ENCODE measurements around the gene KRT13. TPM values are rescaled to one million over a fixed set of nuclear protein-coding genes. Genes with fewer than 3 reads are reported as not detected.

KRT13 gene
- total and polyA plus RNA-seq, 2 experiments from 2014 or later: not detected

DNA sequence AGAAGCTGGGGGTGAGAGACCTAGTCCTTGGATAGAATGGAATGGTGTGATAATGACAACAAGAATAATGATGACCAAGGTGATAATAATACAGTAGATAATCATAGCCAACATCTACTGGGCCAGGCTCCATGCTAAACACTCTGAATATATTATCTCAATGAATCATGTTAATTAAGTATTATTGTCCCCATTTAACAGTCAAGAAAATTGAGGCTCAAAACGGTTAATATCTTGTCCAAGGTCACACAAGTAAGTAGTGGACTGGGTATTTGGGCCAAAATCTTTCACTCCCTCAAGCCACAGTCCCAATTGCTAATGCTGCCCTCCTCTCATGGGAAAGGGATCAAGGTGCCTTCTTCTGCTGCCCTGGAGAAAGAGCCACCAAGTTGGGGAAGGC is 26.6 kb upstream of the KRT13 start (continued):
- TF ChIP-seq, protein P1, sequence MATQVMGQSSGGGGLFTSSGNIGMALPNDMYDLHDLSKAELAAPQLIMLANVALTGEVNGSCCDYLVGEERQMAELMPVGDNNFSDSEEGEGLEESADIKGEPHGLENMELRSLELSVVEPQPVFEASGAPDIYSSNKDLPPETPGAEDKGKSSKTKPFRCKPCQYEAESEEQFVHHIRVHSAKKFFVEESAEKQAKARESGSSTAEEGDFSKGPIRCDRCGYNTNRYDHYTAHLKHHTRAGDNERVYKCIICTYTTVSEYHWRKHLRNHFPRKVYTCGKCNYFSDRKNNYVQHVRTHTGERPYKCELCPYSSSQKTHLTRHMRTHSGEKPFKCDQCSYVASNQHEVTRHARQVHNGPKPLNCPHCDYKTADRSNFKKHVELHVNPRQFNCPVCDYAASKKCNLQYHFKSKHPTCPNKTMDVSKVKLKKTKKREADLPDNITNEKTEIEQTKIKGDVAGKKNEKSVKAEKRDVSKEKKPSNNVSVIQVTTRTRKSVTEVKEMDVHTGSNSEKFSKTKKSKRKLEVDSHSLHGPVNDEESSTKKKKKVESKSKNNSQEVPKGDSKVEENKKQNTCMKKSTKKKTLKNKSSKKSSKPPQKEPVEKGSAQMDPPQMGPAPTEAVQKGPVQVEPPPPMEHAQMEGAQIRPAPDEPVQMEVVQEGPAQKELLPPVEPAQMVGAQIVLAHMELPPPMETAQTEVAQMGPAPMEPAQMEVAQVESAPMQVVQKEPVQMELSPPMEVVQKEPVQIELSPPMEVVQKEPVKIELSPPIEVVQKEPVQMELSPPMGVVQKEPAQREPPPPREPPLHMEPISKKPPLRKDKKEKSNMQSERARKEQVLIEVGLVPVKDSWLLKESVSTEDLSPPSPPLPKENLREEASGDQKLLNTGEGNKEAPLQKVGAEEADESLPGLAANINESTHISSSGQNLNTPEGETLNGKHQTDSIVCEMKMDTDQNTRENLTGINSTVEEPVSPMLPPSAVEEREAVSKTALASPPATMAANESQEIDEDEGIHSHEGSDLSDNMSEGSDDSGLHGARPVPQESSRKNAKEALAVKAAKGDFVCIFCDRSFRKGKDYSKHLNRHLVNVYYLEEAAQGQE (IDR thresholded peaks at IDR 0.05; ENCODE audit: unreplicated experiment): no peak
- TF ChIP-seq EZH2 (IDR thresholded peaks at IDR 0.05; ENCODE audit: low read depth, unreplicated experiment) (no peak), CREB1 (CRISPR knock-in tag; IDR thresholded peaks at IDR 0.05; ENCODE audit: low read depth) (no peak), ZNF114 (CRISPR knock-in tag; IDR thresholded peaks at IDR 0.05) (no peak)

DNA sequence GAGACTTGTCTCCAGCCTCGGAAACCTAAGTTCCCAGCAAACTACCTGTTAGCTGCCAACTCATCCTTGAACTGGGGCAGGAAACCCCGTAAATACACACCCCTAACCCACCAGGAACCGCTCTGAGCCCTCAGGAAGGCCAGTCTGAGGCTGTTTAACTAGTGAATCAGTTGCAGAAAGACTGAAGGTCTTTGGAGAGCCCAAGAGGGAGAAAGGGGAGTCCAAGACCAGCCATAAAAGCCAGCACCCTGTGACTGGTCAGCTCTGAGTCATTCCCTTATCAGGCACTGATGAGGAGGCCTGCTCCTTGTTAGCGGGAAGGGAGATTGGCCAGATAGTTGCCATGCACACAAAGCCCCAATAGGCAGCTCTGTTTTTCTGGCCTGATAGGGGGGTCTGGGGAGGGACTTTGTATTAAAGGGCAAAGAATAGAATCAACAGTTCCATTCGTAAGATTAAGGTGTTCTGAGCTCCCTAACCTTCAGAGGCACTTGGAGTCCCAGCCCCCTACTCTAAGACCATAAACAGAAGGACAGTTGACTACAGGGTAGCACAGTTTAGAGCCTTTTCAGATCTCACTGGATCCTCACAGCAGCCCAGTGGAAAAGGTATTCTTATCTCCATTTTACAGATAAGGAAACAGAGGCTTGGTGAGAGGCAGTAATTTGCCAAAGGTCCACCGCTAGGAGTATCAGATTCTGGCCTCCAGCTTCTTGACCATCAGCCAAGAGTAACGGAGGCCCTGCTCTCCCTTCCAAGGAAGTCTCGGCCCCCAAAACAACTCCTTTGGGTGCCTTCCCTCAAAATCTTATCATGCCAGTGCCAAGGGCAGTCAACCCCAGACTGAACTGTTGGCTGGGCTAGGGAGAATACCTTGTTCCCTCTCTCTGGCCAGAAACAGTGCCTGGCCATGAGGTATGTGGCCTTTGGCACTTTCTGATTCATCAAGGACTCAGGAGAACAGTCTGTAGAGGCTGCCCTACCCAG is 24.9 kb upstream of the KRT13 start:
- DNase-seq (ENCODE audit: low spot score) (no peak), ATAC-seq (no peak)
- Histone ChIP-seq H3K36me3 (ENCODE audit: insufficient read depth) (no peaks in the 10 kb centered on the region), H3K27me3 (ENCODE audit: insufficient read depth) (no peaks in the 10 kb centered on the region), H2AFZ (no peak overlapping the region), H3K79me2 (replicated peaks; ENCODE audit: insufficient read depth) (peaks cover 11% of the 10 kb centered on the region), H3K4me2 (no peak overlapping the region), H3K27ac (ENCODE audit: low read depth) (no peak overlapping the region), H3K4me1 (ENCODE audit: insufficient read depth) (peaks cover 15% of the 10 kb centered on the region), H3F3A (replicated peaks; ENCODE audit: low read depth) (no peaks in the 10 kb centered on the region), H3K4me3 (no peak overlapping the region), H3K9me2 (ENCODE audit: insufficient read depth) (no peaks in the 10 kb centered on the region), H4K20me1 (replicated peaks; ENCODE audit: insufficient read depth) (peaks cover 9% of the 10 kb centered on the region; the same call in 1 of the 2 replicates)
- H3K27me3 Mint-ChIP-seq (ENCODE audit: insufficient read depth, low read depth, poor library complexity): peaks cover 16% of the 10 kb centered on the region
- H3K36me3 Mint-ChIP-seq (ENCODE audit: low read depth): peaks cover 14% of the 10 kb centered on the region; the same call in 2 of the 3 replicates
- H3K27ac Mint-ChIP-seq: no peak overlapping the region
- no peaks in the 10 kb centered on the region; the same call in 2 of the 3 replicates for H3K9me3 Mint-ChIP-seq
- TF ChIP-seq ZNF114 (CRISPR knock-in tag; IDR thresholded peaks at IDR 0.05) (no peak), CREB1 (CRISPR knock-in tag; IDR thresholded peaks at IDR 0.05; ENCODE audit: low read depth) (no peak)
- no peak overlapping the region for H3K4me3 Mint-ChIP-seq
- peaks cover 31% of the 10 kb centered on the region for H3K4me1 Mint-ChIP-seq

DNA sequence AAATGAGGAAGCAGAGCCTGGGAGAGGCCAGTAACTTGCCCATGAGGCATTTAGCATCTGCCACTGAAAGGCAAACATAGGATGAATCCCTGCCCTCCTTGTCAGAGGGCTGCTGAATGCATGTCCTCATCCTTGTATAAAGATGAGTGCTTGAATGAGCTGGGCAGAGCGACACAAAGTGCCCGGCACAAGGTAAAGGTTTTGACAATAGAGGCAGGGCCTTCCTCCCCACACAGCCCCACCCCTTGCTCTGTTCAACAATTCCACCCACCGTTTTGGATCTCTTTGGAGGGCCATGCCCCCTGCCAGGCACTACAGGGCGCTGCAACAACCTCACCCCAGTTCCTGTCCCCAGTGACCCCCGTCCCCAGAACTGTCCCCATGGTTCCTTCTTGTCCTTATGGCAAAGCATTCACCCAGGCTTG is 24.1 kb upstream of the KRT13 start:
- Histone ChIP-seq H3K36me3 (ENCODE audit: insufficient read depth) (no peaks in the 10 kb centered on the region), H3K4me3 (no peak overlapping the region), H4K20me1 (replicated peaks; ENCODE audit: insufficient read depth) (peaks cover 9% of the 10 kb centered on the region; the same call in 1 of the 2 replicates), H3K27ac (ENCODE audit: low read depth) (no peak overlapping the region), H3K27me3 (ENCODE audit: insufficient read depth) (no peaks in the 10 kb centered on the region), H3K9me2 (ENCODE audit: insufficient read depth) (no peaks in the 10 kb centered on the region), H3K79me2 (replicated peaks; ENCODE audit: insufficient read depth) (peaks cover 11% of the 10 kb centered on the region), H3K4me2 (no peak overlapping the region), H3K4me1 (ENCODE audit: insufficient read depth) (peaks cover 15% of the 10 kb centered on the region), H3F3A (replicated peaks; ENCODE audit: low read depth) (no peaks in the 10 kb centered on the region), H2AFZ (no peak overlapping the region)
- no peak for TF ChIP-seq NANOG (IDR thresholded peaks at IDR 0.05; ENCODE audit: borderline replicate concordance)
- TF ChIP-seq EZH2 (IDR thresholded peaks at IDR 0.05; ENCODE audit: low read depth, unreplicated experiment): no peak
- TF ChIP-seq, protein P2, sequence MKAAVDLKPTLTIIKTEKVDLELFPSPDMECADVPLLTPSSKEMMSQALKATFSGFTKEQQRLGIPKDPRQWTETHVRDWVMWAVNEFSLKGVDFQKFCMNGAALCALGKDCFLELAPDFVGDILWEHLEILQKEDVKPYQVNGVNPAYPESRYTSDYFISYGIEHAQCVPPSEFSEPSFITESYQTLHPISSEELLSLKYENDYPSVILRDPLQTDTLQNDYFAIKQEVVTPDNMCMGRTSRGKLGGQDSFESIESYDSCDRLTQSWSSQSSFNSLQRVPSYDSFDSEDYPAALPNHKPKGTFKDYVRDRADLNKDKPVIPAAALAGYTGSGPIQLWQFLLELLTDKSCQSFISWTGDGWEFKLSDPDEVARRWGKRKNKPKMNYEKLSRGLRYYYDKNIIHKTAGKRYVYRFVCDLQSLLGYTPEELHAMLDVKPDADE (IDR thresholded peaks at IDR 0.05): no peak
- no peak for TF ChIP-seq POLR2AphosphoS5 (IDR thresholded peaks at IDR 0.05; ENCODE audit: low read depth)
- TF ChIP-seq ZNF331 (CRISPR knock-in tag; IDR thresholded peaks at IDR 0.05; ENCODE audit: low read depth): no peak
- TF ChIP-seq JUNB (IDR thresholded peaks at IDR 0.05; ENCODE audit: unreplicated experiment): no peak
- H3K27me3 Mint-ChIP-seq (ENCODE audit: insufficient read depth, low read depth, poor library complexity): peaks cover 18% of the 10 kb centered on the region
- DNase-seq (ENCODE audit: low spot score) (no peak), ATAC-seq (no peak)
- H3K36me3 Mint-ChIP-seq (ENCODE audit: low read depth): peaks cover 21% of the 10 kb centered on the region
- H3K4me3 Mint-ChIP-seq: no peak overlapping the region
- no peaks in the 10 kb centered on the region; the same call in 2 of the 3 replicates for H3K9me3 Mint-ChIP-seq
- H3K4me1 Mint-ChIP-seq: peaks cover 27% of the 10 kb centered on the region
- H3K27ac Mint-ChIP-seq: peak overlapping the region; percentile 89
